ENCODE measurements around the gene MTARC2. TPM values are rescaled to one million over a fixed set of nuclear protein-coding genes. Genes with fewer than 3 reads are reported as not detected.
"Not testable (repeated sequence)": the region's sequence is repeated elsewhere in the genome, so short reads cannot be mapped to it uniquely, and the experiment has no call there.

Gene MTARC2
- total and polyA plus RNA-seq, 3 experiments from 2014 or later, result not detected

- DNase-seq, result no peak
- Mint-ChIP-seq H3K9me3 (peaks cover 0 to 2% (median 0%) of the 10 kb centered on the region in 5 donors), H3K4me3 (no peak overlapping the region), H3K4me1 (no peaks in the 10 kb centered on the region), H3K36me3 (no peaks in the 10 kb centered on the region), H3K27me3 (peaks cover 11 to 33% of the 10 kb centered on the region in 2 donors), H3K27ac (peak overlapping the region in 1 of 8 donors; percentile 8)
- no peaks in the 10 kb centered on the region for H3K9me3 ChIP-seq (ENCODE audit: low read length)
- POLR2A ChIA-PET, result no interaction called here
- H3K4me3 ChIP-seq (ENCODE audit: low read length), result no peak overlapping the region
- no peaks in the 10 kb centered on the region for H3K4me1 ChIP-seq (ENCODE audit: insufficient read depth, low read length)
- no peak overlapping the region for H3K27ac ChIP-seq (ENCODE audit: low read depth, low read length)
- CTCF ChIA-PET, result no interaction called here
- H3K36me3 ChIP-seq (ENCODE audit: insufficient read depth, low read length), result no peaks in the 10 kb centered on the region
- H3K27me3 ChIP-seq (ENCODE audit: insufficient read depth, low read length, poor library complexity, severe bottlenecking), result no peaks in the 10 kb centered on the region
These were observed 41.6 kb upstream of the MTARC2 start for GRCh38 chr1:220706480-220706879.

- Histone ChIP-seq H3K27ac (ENCODE audit: low read depth, low read length) (no peak overlapping the region), H3K4me1 (ENCODE audit: insufficient read depth, low read length) (no peaks in the 10 kb centered on the region), H3K9me3 (ENCODE audit: low read length) (no peaks in the 10 kb centered on the region), H3K27me3 (ENCODE audit: insufficient read depth, low read length, poor library complexity, severe bottlenecking) (no peaks in the 10 kb centered on the region), H3K4me3 (ENCODE audit: low read length) (no peak overlapping the region), H3K36me3 (ENCODE audit: insufficient read depth, low read length) (no peaks in the 10 kb centered on the region)
- no peaks in the 10 kb centered on the region for H3K4me1 Mint-ChIP-seq
- H3K9me3 Mint-ChIP-seq, result peaks cover 0 to 2% (median 0%) of the 10 kb centered on the region in 5 donors
- ChIA-PET CTCF (no interaction called here), POLR2A (no interaction called here)
- no peak overlapping the region for H3K4me3 Mint-ChIP-seq
- no peak for DNase-seq
- no peak overlapping the region for H3K27ac Mint-ChIP-seq
- no peaks in the 10 kb centered on the region for H3K36me3 Mint-ChIP-seq
- H3K27me3 Mint-ChIP-seq, result peaks cover 8 to 27% of the 10 kb centered on the region in 2 donors
These were observed 41.0 kb upstream of the MTARC2 start for GRCh38 chr1:220707160-220707559.

DNA sequence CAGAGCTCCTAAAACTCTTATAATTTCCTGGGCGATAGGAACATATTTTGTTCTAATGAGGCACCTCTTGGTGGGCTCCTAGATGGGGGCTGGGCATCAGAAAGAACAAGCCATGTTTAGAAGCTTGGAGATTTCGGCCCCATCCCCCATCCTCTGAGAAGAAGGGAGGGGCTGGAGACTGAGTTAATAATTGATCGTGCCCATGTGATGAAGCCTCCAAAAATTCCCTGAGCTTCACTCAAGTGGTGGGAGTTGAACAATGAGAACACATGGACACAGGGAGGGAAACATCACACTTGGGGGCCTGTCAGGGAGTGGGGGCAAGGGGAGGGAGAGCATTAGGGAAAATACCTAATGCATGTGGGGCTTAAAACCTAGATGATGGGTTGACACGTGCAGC, 39.9 kb upstream of the MTARC2 start:
- H3K4me3 Mint-ChIP-seq, result no peak overlapping the region
- Histone ChIP-seq H3K27ac (ENCODE audit: low read depth, low read length) (no peak overlapping the region), H3K4me1 (ENCODE audit: insufficient read depth, low read length) (no peaks in the 10 kb centered on the region), H3K27me3 (ENCODE audit: insufficient read depth, low read length, poor library complexity, severe bottlenecking) (no peaks in the 10 kb centered on the region), H3K36me3 (ENCODE audit: insufficient read depth, low read length) (no peaks in the 10 kb centered on the region), H3K9me3 (ENCODE audit: low read length) (no peaks in the 10 kb centered on the region), H3K4me3 (ENCODE audit: low read length) (no peak overlapping the region)
- no peaks in the 10 kb centered on the region for H3K4me1 Mint-ChIP-seq
- ChIA-PET POLR2A (no interaction called here), CTCF (no interaction called here)
- peaks cover 0 to 2% (median 0%) of the 10 kb centered on the region in 5 donors for H3K9me3 Mint-ChIP-seq
- DNase-seq, result no peak
- no peak overlapping the region for H3K27ac Mint-ChIP-seq
- H3K36me3 Mint-ChIP-seq, result no peaks in the 10 kb centered on the region
- peaks cover 8 to 19% of the 10 kb centered on the region in 2 donors for H3K27me3 Mint-ChIP-seq

GRCh38 chr1:220708936-220709801, 39.0 kb upstream of the MTARC2 start:
- Histone ChIP-seq H3K27me3 (ENCODE audit: insufficient read depth, low read length, poor library complexity, severe bottlenecking) (no peaks in the 10 kb centered on the region), H3K4me3 (ENCODE audit: low read length) (no peak overlapping the region), H3K27ac (ENCODE audit: low read depth, low read length) (no peak overlapping the region), H3K4me1 (ENCODE audit: insufficient read depth, low read length) (no peaks in the 10 kb centered on the region), H3K36me3 (ENCODE audit: insufficient read depth, low read length) (no peaks in the 10 kb centered on the region), H3K9me3 (ENCODE audit: low read length) (no peaks in the 10 kb centered on the region)
- Mint-ChIP-seq H3K27me3 (peaks cover 8 to 18% of the 10 kb centered on the region in 2 donors), H3K4me3 (no peak overlapping the region), H3K9me3 (no peaks in the 10 kb centered on the region), H3K4me1 (no peaks in the 10 kb centered on the region), H3K36me3 (no peaks in the 10 kb centered on the region), H3K27ac (no peak overlapping the region)
- no peak for DNase-seq
- ChIA-PET POLR2A (no interaction called here), CTCF (no interaction called here)

DNA sequence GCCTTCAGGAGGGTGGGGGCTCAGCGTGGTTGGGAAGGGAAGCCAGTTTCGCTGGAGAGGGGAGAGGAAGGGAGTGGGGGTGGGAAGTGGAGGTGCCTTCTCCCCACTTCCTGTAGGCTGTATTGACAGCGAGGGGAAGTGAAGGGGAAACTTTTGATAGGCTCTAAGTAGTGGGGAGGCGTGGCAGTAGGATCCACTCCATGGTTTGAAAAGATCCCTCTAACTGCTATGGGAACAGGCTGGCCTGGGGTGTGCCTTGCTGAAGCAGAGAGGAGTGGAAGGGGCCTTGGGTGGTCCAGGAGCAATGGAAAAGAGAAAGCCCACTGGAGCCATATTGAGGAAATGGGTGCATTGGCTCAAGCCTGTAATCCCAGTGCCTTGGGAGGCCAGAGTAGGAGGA, 37.8 kb upstream of the MTARC2 start:
- H3K27me3 ChIP-seq (ENCODE audit: insufficient read depth, low read length, poor library complexity, severe bottlenecking), result no peaks in the 10 kb centered on the region
- H3K4me1 Mint-ChIP-seq, result no peaks in the 10 kb centered on the region
- H3K4me1 ChIP-seq (ENCODE audit: insufficient read depth, low read length), result no peaks in the 10 kb centered on the region
- H3K36me3 Mint-ChIP-seq, result no peaks in the 10 kb centered on the region
- H3K27me3 Mint-ChIP-seq, result peaks cover 8 to 18% of the 10 kb centered on the region in 2 donors
- CTCF ChIA-PET, result no interaction called here
- no peak overlapping the region for H3K4me3 ChIP-seq (ENCODE audit: low read length)
- H3K9me3 Mint-ChIP-seq, result peaks cover 0 to 4% (median 0%) of the 10 kb centered on the region in 5 donors
- POLR2A ChIA-PET, result no interaction called here
- no peak overlapping the region for H3K27ac Mint-ChIP-seq
- no peak for DNase-seq
- H3K4me3 Mint-ChIP-seq, result no peak overlapping the region
- H3K36me3 ChIP-seq (ENCODE audit: insufficient read depth, low read length), result no peaks in the 10 kb centered on the region
- no peaks in the 10 kb centered on the region for H3K9me3 ChIP-seq (ENCODE audit: low read length)
- H3K27ac ChIP-seq (ENCODE audit: low read depth, low read length), result no peak overlapping the region

- CTCF ChIA-PET, result no interaction called here
- H3K36me3 Mint-ChIP-seq, result no peaks in the 10 kb centered on the region
These were observed 36.9 kb upstream of the MTARC2 start for GRCh38 chr1:220711056-220711809.

DNA sequence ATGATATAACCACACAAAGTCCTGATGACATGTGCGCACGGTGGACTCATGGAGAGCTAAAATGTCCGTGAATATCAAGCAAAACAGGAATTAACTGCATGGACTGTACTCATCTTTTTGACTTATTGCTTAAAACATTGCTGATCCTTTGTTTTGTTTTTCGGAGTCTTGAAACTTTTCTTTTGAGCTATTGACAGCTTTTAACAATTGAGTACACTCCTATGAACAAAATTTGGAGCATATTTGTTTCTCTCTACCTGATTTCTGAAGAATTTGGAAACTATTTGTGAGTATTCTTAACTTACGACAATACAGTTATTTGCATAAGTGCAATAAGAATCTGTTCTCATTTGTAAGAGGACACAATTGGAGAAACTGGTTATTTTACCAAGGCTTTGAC, 32.1 kb upstream of the MTARC2 start:
- H3K4me1 ChIP-seq (ENCODE audit: insufficient read depth, low read length); POLR2A ChIA-PET; H3K27ac ChIP-seq (ENCODE audit: low read depth, low read length); H3K27ac Mint-ChIP-seq; H3K4me3 ChIP-seq (ENCODE audit: low read length); H3K9me3 Mint-ChIP-seq; H3K36me3 ChIP-seq (ENCODE audit: insufficient read depth, low read length); H3K9me3 ChIP-seq (ENCODE audit: low read length); H3K4me3 Mint-ChIP-seq; DNase-seq; CTCF ChIA-PET; H3K27me3 ChIP-seq (ENCODE audit: insufficient read depth, low read length, poor library complexity, severe bottlenecking); H3K36me3 Mint-ChIP-seq; H3K4me1 Mint-ChIP-seq: not testable (repeated sequence)
- H3K27me3 Mint-ChIP-seq, result peaks cover 9 to 28% of the 10 kb centered on the region in 2 donors

More at GRCh38 chr1:220711056-220711809, 36.9 kb upstream of the MTARC2 start:
- H3K9me3 Mint-ChIP-seq, result peaks cover 0 to 4% (median 0%) of the 10 kb centered on the region in 5 donors
- Histone ChIP-seq H3K4me3 (ENCODE audit: low read length) (no peak overlapping the region), H3K9me3 (ENCODE audit: low read length) (no peaks in the 10 kb centered on the region), H3K27me3 (ENCODE audit: insufficient read depth, low read length, poor library complexity, severe bottlenecking) (no peaks in the 10 kb centered on the region), H3K36me3 (ENCODE audit: insufficient read depth, low read length) (no peaks in the 10 kb centered on the region), H3K4me1 (ENCODE audit: insufficient read depth, low read length) (no peaks in the 10 kb centered on the region), H3K27ac (ENCODE audit: low read depth, low read length) (no peak overlapping the region)
- no peak overlapping the region for H3K4me3 Mint-ChIP-seq
- H3K27me3 Mint-ChIP-seq, result peaks cover 4 to 18% of the 10 kb centered on the region in 2 donors
- no peak overlapping the region for H3K27ac Mint-ChIP-seq
- DNase-seq, result no peak
- H3K4me1 Mint-ChIP-seq, result no peaks in the 10 kb centered on the region
- POLR2A ChIA-PET, result no interaction called here

DNA sequence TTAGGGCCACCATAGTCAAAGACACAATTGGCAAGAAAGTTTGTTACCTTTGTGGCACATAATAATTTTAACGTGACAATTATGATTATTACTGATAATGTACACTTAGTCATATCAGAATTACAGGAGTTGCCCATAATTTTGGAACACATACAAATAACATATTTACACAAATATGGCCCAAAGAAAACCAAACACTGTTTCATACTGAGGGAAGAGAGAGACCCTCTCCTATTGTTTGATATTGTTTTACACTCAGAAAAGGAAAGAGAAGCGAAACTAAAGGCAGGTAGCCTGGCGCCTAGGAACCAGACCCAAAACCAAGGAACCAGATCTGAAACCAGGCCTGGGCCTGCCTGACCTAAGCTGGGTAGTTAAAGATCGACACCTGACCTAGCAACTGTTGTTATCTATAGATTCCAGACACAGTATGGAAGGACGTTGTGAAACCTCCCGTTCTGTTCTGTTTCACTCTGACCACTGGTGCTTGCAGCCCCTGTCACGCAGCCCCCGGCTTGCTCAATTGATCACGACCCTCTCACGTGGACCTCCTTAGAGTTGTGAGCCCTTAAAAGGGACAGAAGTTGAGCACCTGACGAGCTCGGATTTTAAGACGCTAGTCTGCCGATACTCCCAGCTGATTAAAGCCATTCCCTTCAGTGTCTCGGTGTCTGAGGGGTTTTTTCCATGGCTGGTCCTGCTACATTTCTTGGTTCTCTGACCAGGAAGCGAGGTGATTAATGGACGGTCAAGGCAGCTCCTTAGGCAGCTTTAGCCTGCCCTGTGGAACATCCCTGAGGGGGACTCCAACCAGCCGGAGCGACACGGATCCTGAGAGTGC, 30.1 kb upstream of the MTARC2 start:
- Histone ChIP-seq H3K27me3 (ENCODE audit: insufficient read depth, low read length, poor library complexity, severe bottlenecking) (no peaks in the 10 kb centered on the region), H3K4me1 (ENCODE audit: insufficient read depth, low read length) (no peaks in the 10 kb centered on the region), H3K36me3 (ENCODE audit: insufficient read depth, low read length) (no peaks in the 10 kb centered on the region), H3K4me3 (ENCODE audit: low read length) (no peak overlapping the region), H3K27ac (ENCODE audit: low read depth, low read length) (no peak overlapping the region), H3K9me3 (ENCODE audit: low read length) (no peaks in the 10 kb centered on the region)
- H3K4me3 Mint-ChIP-seq, result no peak overlapping the region
- no peaks in the 10 kb centered on the region for H3K36me3 Mint-ChIP-seq
- H3K27me3 Mint-ChIP-seq, result peaks cover 10 to 25% of the 10 kb centered on the region in 2 donors
- peaks cover 0 to 4% (median 0%) of the 10 kb centered on the region in 5 donors for H3K9me3 Mint-ChIP-seq
- ChIA-PET POLR2A (no interaction called here), CTCF (no interaction called here)
- H3K4me1 Mint-ChIP-seq, result no peaks in the 10 kb centered on the region
- DNase-seq, result no peak
- H3K27ac Mint-ChIP-seq, result no peak overlapping the region
